Measurements from ENCODE around the gene GMCL2. TPM values are rescaled to one million over a fixed set of nuclear protein-coding genes. Genes with fewer than 3 reads are reported as not detected.

The GMCL2 gene
- total and polyA plus RNA-seq, 12 donors: not detected

DNA sequence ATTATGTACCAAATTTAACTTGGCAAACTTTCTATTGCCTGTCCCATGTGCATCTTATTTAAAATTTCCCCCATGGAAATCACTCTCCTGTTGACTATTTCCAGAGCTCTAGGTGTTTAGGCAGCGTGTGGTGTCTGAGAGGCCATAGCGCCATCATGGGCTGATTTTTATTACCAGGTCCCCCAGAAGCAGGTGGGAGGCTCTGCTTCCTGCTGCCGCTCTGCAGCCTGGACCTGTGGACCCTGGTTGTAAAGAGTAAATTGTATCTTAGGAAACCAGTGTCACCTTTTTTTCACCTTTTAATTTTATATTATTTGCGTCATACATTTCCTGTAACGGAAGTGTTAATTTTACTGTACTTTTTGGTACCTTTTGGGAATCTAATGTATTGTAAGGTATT lies 23.5 kb upstream of the GMCL2 start:
- WGBS, 4 donors: 92 to 94% (median 93%) methylated on average over 5 of the region's 5 CpGs
- H3K27me3 ChIP-seq: no peaks in the 10 kb centered on the region
- peaks cover 0 to 91% of the 10 kb centered on the region in 2 donors for H3K36me3 ChIP-seq (replicated peaks in 1 of 2)
- H3K9me3 ChIP-seq (replicated peaks in 1 of 3): no peaks in the 10 kb centered on the region
- no peak overlapping the region for H3K27ac ChIP-seq
- TF ChIP-seq, protein P1, sequence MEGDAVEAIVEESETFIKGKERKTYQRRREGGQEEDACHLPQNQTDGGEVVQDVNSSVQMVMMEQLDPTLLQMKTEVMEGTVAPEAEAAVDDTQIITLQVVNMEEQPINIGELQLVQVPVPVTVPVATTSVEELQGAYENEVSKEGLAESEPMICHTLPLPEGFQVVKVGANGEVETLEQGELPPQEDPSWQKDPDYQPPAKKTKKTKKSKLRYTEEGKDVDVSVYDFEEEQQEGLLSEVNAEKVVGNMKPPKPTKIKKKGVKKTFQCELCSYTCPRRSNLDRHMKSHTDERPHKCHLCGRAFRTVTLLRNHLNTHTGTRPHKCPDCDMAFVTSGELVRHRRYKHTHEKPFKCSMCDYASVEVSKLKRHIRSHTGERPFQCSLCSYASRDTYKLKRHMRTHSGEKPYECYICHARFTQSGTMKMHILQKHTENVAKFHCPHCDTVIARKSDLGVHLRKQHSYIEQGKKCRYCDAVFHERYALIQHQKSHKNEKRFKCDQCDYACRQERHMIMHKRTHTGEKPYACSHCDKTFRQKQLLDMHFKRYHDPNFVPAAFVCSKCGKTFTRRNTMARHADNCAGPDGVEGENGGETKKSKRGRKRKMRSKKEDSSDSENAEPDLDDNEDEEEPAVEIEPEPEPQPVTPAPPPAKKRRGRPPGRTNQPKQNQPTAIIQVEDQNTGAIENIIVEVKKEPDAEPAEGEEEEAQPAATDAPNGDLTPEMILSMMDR (IDR thresholded peaks at IDR 0.05): no peak
- TF ChIP-seq POLR2A (IDR thresholded peaks at IDR 0.05): no peak
- H3K4me1 ChIP-seq (replicated peaks in 1 of 2): peaks cover 23 to 35% of the 10 kb centered on the region in 2 donors
- no peak for DNase-seq
- H3K4me3 ChIP-seq: no peak overlapping the region
- intact Hi-C loops (cut with DNase I): no loop called here

DNA sequence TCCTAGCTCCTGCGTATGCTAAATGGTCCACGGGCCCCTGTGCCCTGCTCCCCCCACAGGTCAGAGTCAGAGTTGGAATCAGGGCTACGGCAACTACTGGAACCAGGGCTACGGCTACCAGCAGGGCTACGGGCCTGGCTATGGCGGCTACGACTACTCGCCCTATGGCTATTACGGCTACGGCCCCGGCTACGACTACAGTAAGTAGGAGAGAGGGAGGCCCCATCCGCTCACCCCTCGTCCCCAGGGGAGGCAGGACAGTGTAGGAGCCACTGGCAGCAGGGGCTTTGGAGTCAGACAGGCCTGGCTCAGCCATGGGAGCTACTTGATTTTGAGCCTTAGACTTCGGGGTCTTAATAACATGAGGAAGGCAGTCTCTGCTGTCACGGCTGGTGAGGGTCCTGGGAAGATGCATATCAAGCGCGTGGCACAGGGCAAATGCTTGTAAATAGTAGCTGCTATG lies 22.9 kb upstream of the GMCL2 start:
- Histone ChIP-seq H3K27me3 (no peaks in the 10 kb centered on the region), H3K9me3 (replicated peaks in 1 of 3) (no peaks in the 10 kb centered on the region), H3K4me1 (replicated peaks in 1 of 2) (peaks cover 23 to 36% of the 10 kb centered on the region in 2 donors), H3K36me3 (replicated peaks in 1 of 2) (peaks cover 0 to 85% of the 10 kb centered on the region in 2 donors), H3K27ac (no peak overlapping the region), H3K4me3 (no peak overlapping the region)
- intact Hi-C loops (cut with DNase I): no loop called here
- DNase-seq: peak in 1 of 7 donors; percentile 26
- TF ChIP-seq, protein P1 (IDR thresholded peaks at IDR 0.05): no peak
- no peak for TF ChIP-seq POLR2A (IDR thresholded peaks at IDR 0.05)
- 89 to 94% (median 92%) methylated on average over 6 to 18 of the region's 18 CpGs for WGBS, 4 donors

DNA sequence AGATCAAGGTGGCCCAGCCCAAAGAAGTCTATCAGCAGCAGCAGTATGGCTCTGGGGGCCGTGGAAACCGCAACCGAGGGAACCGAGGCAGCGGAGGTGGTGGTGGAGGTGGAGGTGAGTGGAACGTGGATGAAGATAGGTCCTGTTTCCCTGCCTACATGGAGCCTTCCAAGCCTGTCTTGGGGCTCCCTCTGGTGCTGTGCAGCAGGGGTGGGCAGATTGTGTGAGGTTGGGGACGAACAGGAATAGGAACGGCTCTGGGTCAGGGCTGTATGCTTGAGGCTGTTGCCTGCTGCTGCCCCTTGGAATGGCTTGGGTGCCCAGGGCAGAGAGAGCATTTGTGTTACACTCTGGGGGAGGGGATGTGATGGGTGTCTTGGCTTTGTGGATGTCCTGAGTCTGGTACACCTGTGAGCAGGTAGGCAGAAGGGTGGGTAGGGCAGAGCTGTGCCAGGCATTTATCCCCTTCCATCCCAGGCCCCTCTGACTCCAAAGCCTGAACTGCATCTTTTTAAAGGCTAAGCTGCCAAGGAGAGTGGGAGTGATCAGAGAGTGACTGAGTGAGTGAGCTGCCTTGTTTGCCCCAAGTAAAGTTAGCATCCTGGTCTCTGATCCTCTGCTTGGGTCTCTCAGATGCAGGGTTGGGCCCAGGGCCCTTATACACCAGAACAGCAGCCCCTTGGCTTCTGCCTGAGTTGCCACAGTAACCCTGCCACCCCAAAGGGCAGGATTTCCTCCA lies 22.3 kb upstream of the GMCL2 start:
- Histone ChIP-seq H3K9me3 (replicated peaks in 1 of 3) (no peaks in the 10 kb centered on the region), H3K27me3 (no peaks in the 10 kb centered on the region), H3K4me3 (no peak overlapping the region), H3K36me3 (replicated peaks in 1 of 2) (peaks cover 0 to 79% of the 10 kb centered on the region in 2 donors), H3K4me1 (replicated peaks in 1 of 2) (peaks cover 23 to 36% of the 10 kb centered on the region in 2 donors), H3K27ac (peak overlapping the region in 1 of 5 donors; percentile 6)
- WGBS, 4 donors: 82 to 89% (median 85%) methylated on average over 8 of the region's 8 CpGs
- intact Hi-C loops (cut with DNase I): no loop called here
- peak in 1 of 7 donors; percentile 21 for DNase-seq
- no peak for TF ChIP-seq POLR2A (IDR thresholded peaks at IDR 0.05)
- TF ChIP-seq, protein P1 (IDR thresholded peaks at IDR 0.05): no peak

DNA sequence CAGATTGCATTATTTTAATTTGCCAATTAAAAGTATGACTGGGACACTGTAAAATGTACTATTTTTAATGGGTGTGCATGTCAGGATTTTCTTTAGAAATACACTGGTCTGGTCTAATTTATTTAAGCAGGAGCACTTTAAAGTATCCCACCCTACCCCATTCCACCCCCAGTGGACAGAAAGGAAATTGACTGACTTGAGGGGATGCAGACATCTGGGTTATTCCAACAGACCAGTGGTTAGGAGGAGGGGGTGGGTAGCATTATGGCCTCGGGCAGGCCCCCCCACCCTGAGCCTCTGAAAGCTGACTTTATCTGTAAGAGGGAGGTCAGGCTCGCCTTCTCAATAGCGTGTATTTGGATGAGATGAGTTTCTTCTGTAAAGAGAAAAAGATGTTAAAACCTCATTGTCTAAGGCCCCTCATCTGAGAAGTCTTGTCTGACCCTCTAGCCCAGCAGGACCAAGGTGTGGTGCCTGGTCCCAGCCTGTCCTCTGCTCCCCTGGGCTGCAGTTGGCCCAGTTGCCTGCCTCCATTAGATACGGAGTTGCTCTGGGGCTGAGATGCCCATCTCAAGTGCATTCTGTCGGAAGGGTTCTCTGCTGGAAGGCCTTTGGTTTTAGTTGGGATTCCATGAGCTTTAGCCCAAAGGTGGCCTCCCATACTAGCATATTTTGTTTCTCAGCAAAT lies 21.5 kb upstream of the GMCL2 start:
- TF ChIP-seq, protein P1 (IDR thresholded peaks at IDR 0.05): peak in 2 of 6 experiments; percentile 15 to 18
- TF ChIP-seq POLR2A (IDR thresholded peaks at IDR 0.05): no peak
- Histone ChIP-seq H3K36me3 (replicated peaks in 1 of 2) (peaks cover 0 to 71% of the 10 kb centered on the region in 2 donors), H3K27me3 (no peaks in the 10 kb centered on the region), H3K4me1 (replicated peaks in 1 of 2) (peaks cover 23 to 36% of the 10 kb centered on the region in 2 donors), H3K9me3 (replicated peaks in 1 of 3) (no peaks in the 10 kb centered on the region), H3K4me3 (no peak overlapping the region), H3K27ac (peak overlapping the region in 1 of 5 donors; percentile 5)
- intact Hi-C loops (cut with DNase I): no loop called here
- WGBS, 4 donors: 58 to 85% (median 77%) methylated on average over 5 of the region's 5 CpGs
- DNase-seq: peak in 1 of 7 donors; percentile 43
